ENCODE data around the gene CCDC137.

Gene CCDC137

DNA sequence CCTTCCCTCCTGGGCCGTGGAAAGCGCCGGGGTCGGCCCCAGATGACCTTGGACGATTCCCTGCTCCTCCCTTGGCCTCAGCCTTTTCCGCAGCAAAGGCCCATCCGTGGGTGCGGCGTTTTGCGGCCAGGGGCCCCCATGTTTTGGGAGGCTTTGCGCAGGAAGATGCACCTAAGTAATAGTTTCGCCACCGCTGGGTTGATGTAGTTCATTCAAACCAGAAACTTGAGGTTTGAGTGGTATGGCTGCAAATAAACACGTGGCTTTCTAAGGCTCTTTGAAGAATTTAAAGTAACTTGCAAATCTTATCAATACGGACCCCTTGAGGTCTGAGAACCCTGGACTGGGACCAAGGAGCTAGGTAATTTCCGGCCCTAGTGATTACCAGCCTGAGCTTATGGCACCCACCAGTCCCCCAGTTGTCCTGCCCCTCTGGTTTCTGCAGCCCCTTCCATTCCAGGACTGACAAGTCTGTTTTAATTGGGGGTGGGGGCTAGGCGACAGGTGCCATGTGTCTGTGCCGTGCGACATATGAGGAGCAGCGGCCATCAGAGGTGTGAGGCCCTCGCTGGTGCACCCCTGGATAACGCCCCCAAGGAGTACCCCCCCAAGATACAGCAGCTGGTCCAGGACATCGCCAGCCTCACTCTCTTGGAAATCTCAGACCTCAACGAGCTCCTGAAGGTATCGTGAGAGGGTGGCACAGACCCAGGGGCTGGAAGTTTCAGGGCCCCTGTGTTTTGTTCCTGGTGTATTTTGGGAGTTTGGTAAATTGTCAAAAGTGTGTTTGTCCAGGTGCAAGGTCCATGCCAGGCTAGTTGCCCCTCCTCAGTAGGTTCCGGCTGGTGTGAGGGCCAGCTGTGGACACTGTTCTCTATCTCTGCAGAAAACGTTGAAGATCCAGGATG lies 37.5 kb downstream of the CCDC137 start:
- no peak for DNase-seq

DNA sequence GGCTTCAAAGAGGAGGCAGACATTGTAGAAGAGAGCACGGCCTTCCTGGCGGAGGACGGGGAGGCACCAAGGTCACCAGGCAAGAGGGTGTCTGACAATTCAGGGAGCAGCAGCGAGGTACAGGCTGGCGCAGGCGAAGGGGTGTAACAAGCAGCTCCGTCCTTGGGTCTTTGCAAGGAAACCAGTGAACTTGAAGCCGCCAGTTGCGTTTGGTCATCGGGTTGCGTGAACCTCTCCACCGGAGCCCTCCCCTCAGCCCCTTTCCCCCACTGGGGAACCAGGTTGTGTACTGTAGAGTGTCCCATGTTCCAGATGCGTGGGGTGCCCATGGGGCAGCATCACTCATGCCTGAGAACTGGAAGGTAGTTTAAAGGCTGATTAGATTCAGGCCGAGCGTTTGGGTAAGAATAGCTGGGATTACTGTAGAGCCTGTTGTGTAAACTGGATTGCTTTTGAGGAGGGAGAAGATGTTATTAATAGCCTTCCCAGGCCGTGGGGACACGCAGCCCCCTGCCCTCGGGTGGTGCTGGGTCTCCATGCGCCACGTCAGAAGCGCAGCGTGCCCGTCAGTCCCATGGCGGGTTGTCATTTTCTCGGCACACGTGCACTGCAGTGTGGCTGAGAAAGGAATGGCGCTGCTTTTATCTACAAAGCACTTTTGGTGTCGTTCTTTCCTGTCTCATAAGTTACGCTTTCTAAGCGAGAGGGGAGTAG lies 39.1 kb downstream of the CCDC137 start:
- no peak for DNase-seq

DNA sequence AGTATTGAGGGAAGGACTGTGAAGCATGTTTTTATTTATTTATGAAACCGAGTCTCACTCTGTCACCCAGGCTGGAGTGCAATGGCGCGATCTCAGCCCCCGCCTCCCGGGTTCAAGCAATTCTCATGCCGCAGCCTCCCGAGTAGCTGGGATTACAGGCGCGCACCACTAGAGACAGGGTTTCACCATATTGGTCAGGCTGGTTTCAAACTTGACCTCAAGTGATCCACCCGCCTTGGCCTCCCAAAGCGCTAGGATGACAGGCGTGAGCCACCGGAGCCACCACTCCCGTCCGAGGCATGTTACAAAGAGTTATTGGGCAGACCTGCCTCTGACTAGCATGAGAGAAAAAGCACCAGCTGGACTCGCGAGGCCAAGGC lies 39.7 kb downstream of the CCDC137 start:
- DNase-seq, result no peak

DNA sequence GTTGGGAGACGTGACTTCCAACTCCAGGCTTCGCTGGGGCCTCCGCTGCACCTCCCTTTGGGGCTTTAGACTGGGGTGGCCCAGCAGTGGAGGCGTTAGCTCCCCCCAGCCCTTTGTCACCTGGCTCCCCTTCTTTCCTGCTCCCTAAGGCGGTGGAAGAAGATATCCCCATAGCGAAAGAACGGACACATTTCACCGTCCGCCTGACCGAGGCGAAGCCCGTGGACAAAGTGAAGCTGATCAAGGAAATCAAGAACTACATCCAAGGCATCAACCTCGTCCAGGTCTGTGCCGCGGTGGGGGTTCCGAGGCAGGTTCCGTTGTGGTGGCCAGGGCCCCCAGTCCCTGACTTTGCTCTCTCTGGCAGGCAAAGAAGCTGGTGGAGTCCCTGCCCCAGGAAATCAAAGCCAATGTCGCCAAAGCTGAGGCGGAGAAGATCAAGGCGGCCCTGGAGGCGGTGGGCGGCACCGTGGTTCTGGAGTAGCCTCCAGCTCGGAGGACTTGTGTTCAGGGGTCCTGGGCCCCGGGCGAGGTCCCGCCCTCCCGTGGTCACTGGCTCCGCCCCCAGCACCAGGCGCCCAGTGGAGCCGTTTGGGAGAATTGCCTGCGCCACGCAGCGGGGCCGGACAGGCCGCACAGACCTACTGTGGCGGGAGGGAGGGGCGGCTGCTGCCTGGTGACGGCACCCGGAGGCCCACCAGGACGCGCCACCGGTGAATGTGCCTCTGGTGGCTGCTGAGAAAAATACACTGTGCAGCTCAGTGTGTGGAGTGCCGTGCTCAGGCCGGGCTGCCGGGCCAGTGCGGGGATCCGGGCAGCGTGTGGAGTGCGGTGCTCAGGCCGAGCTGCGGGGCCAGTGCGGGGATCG lies 40.5 kb downstream of the CCDC137 start:
- DNase-seq, result no peak

DNA sequence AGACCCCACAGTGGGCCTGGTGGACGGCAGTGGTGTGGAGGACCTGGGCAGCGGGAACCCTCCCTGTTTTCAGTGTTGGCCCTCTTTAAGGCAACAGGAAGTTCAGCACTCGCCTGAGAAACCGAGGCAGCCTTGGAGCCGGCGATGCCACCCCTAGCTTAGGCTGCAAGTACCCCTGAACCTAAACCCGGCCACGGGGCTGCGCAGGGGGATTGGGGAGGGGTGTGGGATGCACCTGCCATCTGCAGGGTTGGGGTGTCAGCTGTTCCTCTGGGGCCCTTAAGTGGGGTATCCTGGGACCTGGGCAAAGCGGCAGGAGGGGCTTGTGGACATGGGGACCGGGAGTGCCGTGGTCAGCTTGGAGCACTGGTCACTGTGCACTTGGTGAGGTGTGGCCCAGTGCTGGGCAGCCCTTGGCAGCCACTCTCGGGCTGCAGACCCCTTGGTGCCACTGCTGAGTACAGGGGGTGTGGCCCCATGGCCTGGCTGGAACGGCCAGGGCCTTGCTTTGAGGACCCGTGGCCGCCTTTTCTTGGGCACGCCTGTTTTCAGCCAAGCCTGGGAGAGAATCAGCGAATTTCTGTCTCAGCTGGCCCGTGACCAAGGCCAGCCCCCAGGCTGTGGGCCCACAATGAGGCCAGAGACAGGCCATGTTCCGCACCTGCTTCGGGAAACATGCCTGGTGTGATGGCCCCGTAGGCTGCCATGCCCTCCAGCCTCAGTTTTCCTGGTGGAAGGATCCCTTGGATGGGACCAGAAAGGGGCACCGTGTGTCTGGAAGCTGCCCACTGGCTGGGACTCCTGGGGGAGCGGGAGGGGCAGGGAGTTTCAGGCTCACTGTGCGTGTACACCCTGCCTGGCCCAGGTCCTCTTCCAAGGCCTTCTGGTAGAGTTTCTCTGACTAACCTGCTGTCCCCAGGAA lies 41.4 kb downstream of the CCDC137 start:
- DNase-seq, result no peak

DNA sequence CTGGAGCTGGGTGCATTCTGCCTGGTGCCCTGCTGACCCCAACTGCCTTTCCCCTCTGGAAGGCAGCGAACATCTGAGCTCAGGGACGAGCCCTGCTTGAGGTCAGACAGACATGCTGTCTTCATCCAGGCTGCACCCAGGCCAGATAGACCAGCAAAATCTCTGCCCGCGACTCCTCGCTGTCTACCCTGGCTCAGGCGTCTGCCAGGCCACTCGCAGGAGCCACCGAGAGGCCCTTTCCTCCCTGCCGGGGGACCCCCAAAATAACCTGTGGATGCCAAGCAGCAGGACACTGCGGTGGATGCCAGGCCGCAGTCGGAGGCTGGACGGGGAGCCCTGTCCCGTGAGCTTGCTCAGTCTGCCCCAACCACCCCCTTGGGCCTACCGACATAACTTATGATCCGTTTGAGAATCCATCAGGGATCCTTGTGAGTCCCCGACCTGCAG lies 42.2 kb downstream of the CCDC137 start:
- no peak for DNase-seq

DNA sequence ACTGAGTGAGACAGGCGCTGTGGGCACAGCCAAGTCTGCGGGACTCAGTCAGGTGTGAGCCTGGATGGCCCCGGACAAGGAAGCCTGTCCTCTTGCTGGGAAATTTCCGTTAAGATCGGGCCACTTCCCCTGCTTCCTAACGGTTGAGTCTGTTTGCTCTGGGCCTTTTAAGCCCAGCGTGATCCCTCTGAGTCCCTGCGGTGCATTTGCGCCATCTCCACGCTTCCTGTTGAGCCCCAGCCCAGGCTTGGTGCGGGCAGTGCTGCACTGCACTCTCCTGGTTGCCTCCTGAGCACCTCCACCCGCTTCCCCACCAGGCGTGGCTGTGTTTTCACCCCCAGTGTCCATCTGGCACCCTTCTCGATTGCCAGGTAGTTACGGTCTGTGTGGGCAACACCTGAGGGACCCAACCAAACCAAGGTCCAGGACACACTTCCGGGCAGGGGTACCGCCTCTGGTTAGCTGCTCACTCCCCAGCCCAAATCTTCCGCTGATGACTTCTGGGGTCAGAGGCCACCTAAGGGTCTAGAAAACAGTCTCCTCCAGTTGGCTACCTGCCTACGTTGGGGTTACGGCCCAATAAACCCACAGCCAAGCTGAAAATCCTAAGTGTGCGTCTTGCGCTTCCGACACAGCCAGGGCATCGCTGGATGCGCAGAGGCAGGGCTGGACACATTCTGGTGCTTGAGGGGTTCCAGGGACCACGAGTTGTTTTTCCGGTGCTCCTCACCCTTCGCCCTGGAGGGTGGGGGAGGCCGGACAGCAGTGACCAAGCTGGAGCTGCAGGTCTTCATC lies 44.2 kb downstream of the CCDC137 start:
- no peak for DNase-seq

DNA sequence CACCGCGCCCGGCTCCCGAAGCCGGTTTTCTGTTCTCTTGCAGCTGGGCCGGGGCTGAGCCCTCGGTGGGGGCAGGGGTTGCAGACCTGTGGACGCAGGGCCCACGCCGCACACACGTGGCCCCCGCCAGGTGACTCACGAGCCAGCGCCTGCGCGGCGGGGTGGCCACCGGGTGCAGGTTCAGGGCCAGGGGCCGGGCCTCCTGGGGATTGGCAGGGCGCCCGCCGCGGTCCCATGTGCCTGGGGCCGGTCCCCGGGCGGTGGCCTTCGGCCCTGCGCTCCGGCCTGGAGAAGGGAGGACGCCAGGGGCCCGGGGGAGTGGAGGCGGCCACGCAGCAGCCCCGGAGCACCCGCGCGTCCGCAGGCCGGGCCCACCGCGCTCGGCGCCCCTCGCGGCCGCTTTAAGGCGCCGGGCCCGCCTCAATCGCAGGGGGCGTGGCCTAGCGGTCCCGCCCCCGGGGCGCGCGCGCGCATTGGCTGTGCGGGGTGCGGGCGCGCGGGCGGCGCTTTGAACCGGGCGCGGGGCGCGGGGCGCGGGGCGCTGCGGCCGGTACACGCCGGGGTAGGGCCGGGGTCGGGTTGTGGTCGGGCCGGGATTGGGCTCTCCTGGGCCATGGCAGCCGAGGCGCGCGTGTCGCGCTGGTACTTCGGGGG lies 45.4 kb downstream of the CCDC137 start, which contains the start of gene SLC25A10:
TSS of gene SLC25A10 (plus strand) at position 471 of the 654 bp plus-strand sequence. CDS start at position 614, 143 bp downstream.
- DNase-seq, result peak; percentile 82

DNA sequence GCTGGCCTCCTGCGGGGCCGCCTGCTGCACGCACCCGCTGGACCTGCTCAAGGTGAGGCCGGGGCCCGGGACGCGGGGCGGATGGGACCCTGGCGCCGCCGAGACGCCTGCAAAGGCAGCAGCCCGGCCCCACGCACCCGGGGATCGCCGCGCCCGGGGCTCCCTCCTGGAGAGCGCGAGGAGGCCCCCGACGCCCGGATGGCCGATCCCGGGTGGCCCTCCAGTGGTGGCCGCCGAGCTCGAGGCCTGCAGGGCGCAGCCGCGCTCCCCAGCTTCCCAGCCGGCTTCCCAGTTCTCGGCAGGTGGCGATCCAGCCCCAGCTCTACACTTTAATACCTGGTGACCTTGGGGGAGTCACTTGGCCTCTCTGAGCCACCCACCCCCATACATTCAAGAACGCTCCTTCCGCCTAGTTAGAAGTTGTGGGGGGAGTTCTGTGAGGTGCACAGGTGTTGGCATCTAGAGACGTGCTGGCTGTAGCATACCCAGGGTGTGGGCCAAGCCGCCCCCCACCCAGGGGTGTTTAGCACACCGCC lies 46.0 kb downstream of the CCDC137 start:
- DNase-seq, result no peak

DNA sequence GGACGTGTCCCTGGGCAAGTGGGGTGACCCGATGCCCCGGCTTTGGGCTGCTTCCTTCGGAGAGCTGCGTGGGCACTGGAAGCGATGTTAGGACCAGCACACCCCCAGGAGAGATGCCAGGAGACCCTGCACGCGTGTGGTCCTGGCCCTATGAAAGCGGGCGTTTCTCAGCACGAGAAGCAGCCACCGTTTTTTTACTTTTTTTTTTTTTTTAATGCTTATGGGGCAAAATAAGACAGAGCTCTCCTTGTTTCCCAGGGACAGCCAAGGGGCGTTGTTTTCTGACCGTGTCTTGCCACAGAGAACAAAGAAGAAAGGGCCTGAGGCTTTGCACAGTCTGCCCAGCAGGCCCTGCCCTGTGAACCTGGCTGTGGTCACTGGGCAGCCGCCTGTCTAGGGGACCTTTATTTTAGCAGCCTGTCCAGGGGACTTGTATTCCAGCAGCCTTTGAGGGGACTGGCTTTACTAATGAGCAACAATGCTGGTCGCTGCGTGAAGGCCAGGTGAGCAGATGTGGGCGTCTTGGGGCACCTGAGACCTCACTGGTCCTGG lies 46.5 kb downstream of the CCDC137 start:
- no peak for DNase-seq

DNA sequence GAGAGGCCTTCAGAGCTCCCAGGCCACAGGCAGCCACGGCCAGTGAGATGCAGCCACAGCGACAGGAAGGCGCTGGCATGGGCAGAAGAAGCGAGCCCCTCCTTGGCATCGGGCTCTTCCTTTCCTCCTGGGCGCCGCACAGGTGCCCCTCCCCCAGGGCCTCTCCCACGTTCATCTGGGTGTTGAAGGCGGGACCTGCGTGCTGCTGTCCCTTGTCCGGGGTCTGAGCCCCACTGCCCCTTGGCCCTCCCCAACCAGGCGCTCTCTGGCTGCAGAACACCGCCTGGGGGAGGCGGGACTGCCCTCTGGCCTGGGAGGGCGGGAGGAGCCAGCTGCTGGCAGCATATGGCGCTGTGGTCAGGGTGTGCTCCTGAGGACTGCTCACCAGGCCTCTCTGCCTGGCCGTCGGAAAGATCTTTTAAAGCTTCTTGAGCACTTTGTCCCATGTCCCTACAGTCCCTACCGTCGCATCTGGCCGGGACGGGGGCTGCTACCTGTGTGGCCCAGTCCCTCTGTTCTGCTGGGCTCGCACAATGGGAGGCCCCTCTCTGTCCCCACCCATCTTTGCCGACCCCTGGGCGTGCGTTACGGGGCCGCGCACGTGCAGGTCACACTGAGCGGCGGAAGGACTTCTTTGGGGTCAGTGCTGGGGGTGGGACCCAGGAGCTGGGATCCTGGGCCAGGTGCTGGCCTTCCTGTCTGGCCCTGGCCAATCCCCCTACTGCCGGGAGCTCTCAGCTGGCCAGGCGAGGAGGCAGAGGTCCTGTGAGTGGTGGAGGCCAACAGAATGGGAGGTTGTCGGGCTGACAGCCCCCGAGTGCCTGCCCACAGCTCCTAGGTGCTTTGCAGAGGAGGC lies 47.2 kb downstream of the CCDC137 start:
- DNase-seq, result no peak

DNA sequence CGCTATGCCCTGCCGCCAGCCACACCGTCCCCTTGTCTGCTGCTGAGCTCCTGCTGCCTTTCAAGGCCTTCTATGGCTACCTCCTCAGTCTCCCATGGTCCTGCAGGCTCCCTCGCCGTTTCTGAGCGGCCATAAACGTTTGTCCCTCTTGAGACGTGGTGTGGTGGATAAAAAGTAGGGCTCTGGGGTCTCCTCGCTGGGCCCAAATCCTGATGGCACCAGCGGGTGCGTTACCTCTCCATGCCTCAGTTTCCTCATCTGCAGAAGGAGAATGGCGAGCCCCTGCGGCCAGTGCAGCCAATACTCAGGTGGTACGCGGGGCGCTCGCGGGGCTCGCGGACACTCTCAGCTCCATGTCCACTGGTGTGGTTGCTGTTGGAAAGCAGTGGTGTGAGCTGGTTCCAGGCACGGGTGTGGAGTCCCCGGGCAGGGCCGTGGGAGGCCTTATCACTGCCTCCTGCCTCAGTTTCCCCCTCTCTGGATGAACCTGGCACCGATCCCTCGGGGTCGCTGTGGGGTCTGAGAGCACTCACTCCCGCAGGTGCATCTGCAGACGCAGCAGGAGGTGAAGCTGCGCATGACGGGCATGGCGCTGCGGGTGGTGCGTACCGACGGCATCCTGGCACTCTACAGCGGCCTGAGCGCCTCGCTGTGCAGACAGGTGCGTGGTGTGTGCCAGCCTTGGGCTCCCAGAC lies 48.0 kb downstream of the CCDC137 start:
- DNase-seq, result no peak

DNA sequence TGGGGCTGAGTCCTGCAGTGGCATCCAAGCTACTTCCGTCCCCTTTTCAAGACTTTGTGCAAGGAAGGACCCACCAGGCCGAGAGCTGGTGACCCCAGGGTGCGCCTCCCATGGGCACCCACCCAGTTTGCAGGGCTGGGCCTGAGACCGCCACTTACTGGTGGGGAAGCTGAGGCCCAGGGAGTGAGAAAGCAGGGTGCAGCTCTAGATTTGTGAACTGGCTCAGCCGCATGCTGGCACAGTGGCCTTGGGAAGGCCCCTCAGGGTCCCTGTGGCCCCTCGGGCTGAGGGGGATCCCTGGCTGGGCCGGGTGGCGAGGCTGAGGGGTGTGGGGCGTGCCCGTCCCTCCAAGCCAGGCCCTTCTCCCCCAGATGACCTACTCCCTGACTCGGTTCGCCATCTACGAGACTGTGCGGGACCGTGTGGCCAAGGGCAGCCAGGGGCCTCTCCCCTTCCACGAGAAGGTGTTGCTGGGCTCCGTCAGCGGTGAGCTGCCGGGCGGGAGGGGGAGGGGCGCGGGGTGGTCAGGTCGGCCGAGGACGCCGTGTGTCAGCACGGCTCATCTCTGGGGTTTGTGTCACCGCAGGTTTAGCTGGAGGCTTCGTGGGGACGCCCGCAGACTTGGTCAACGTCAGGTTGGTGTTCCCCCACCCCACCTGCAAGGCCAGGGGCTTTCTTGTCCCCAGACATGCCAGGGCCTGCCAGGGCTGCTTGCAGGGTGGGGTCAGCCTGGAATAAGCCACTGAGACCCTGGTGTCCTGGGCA lies 48.8 kb downstream of the CCDC137 start:
- DNase-seq, result no peak

DNA sequence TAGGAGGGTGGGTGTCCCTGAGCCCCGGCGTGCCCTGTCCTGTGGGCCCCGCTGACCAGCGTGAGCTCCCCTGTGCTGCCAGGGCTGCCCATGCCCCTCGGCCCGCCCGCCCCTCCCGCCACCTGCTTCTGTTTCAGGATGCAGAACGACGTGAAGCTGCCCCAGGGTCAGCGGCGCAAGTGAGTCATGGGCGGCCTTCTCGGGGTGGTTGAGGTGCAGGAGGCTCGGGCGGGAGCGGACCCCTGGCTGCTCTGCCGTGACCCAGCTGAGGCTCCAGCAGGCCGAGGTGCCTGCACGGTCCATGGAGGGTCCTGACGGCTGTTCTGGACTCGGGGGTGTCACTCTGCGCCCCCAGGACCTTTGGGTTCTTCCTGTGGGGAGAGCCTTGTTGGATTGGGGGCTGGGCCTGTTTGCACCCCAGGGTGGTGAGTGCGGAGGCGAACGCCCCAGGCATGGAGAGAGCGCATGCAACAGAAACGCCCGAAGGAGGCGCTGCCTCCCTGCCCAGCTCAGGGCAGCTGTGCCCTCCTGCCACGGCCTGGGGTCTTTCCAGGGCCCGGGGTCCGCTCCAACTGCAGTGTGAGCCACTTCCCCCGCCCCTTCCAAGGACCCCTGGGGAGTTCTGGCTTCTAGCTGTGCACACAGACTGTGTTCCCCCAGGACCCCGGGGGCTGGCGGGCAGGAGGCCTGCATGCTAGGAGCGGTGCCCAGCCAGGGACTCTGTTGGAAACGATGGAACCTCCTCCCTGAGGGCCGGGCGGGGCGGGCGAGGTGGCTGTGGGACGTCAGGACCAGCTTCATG lies 49.5 kb downstream of the CCDC137 start:
- no peak for DNase-seq

DNA sequence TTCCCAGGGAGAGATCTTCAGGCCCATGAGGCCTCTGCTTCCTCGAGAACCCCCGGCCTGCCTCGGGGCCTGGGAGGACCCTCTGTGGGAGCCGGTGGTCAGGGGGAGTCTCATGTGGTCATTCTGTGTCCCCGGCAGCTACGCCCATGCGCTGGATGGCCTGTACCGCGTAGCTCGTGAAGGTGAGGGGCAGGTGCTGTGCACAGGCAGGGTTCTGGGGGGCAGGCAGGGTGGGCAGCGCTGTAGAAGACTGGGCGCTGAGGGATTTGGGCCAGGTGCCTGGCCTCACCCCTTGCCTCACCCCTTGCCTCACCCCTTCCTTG lies 50.1 kb downstream of the CCDC137 start:
- DNase-seq, result no peak

DNA sequence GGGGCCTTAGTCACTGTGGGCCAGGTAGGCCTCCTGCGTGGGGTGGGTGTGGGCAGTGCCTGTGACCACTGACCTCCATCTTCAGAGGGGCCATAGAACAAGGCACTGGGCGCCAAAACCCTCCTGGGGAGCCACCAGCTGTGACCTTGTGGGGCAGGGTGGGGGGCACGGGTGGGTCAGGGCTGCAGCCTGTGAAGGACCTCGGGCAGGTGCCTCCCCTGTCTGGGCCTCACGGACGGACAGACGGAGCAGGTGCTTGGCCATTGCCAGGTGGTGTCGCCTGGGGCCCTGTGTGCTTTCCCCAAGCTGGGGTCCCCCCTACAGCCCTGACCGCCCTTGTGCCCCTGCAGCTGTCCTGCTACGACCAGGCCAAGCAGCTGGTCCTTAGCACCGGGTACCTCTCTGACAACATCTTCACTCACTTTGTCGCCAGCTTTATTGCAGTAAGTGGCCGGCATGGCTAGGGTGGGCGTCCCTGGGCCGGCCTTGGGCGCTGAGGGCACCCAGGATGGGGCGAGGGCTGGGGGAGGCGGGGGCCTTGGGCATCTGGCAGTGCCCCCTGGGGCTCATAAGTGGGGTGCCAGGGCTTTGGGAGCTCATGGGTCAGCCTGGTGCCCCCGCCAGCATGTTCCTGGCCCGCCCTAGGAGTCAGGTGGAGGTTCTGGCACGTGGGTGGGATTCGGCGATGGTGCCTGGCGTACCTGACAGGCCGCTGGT lies 50.7 kb downstream of the CCDC137 start:
- DNase-seq, result no peak
